HG03457 (cell line): ENCODE measurements around the gene RPUSD2.
"Not testable (repeated sequence)": the region's sequence is repeated elsewhere in the genome, so short reads cannot be mapped to it uniquely, and the experiment has no call there.

Experiments
- ATAC-seq: cut with Tn5 transposase; IDR thresholded peaks from one replicate; pipeline ENCODE4 v1.9.1; 2021; ENCODE audit warnings: moderate number of reproducible peaks; ENCODE audit not compliant: unreplicated experiment

RPUSD2 gene

DNA sequence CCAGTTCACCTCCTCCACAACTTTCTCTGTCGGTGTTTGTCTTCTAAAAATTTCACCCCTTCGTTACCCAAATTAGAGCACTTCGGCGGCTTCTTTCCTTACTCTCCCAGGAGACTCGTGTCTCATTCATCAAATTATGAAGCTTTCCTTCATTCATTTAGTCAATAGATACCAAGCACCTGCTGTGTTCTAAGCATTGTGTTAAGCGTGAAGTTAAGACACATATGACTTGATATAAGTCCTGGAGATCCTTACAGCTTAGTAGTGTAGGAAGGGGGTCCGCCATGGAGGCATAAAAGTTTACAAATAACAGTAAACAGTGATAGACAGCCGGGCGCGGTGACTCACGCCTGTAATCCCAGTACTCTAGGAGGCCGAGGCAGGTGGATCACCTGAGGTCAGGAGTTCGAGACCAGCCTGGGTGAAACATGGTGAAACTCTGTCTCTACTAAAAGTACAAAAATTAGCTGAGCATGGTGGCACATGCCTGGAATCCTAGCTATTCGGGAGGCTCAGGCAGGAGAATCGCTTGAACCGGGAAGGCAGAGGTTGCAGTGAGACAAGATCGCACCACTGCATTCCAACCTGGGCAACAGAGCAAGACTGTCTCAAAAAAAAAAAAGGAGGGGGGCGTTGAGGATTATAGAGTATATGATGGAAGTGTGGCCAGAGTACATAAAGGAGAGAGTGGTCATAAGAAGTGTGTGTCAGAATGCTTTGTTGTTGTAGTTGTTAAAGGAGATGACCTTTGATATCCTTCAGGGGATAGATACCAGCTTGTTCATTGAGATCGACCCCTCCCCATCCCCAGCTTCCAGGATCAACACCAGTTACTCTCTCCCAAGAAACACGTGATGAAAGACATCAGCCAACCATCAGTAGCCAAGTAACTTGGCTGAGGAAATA lies 3.5 kb upstream of the RPUSD2 start:
- ATAC-seq, result no peak

DNA sequence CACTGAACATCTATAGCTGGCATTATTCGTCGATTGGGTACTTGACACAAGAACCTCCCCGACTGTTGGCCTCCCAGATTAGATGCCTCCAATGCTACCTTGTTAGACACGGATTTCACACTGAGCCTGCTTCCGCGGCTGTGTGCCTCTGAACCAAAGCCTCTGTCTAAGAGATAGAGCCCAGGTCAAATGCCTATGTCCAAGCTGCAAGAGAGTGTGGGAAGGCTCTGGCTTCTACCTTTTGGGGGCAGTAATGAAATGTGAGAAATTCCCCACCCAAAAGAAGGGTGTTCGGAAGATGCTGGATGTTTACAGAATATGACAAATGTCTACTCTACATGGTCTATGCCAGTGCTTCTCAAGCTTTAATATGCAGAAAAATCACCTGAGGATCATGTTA lies 2.0 kb upstream of the RPUSD2 start:
- ATAC-seq, result no peak

DNA sequence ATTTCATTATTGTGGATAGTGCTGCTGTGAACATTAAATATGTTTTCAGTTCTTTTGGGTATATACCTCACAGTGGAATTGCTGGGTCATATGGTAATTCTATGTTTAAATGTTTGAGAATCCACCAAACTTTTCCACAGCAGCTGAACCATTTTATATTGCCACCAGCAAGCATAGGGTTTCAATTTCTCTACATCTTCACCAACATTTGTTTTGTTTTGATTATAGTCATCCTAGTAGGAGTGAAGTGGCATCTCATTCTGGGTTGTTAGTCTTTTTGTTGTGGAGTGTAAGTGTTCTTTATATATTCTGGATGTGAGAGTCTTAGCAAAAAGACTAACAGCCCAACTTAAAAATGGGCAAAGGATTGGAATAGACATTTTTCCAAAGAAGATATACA lies 6.0 kb downstream of the RPUSD2 start:
- ATAC-seq, result no peak

DNA sequence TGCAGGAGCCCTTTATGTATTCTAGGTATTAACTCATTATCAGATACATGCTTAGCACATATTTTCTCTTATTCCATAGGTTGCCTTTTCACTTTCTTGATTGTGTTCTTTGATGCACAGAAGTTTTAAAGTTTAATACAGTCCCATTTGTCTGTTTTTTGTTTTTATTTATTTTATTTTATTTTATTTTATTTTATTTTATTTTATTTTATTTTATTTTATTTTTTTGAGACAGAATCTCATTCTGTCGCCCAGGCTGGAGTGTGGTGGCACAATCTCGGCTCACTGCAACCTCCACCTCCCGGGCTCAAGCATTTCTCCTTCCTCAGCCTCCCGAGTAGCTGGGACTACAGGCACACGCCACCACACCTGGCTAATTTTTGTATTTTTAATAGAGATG lies 7.8 kb downstream of the RPUSD2 start:
- ATAC-seq, result not testable (repeated sequence)

DNA sequence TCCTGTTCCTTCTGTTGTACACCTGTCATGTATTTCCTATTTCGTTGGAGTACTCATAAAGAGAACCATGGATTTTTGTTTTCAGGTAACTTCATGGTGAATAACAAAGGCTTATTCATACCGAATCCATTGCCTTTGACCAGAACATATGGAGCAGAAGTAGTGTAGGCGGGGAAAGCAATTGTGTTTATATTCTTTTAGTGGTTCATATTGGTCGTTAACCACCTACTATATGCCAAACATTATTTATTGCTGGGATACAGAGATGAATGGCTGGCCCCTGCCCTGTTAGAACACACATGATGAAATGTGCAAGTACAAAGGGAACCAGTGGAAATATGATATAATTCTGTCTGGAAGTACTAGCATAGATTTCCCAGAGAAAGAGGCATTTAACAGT lies 9.8 kb downstream of the RPUSD2 start:
- ATAC-seq, result no peak

DNA sequence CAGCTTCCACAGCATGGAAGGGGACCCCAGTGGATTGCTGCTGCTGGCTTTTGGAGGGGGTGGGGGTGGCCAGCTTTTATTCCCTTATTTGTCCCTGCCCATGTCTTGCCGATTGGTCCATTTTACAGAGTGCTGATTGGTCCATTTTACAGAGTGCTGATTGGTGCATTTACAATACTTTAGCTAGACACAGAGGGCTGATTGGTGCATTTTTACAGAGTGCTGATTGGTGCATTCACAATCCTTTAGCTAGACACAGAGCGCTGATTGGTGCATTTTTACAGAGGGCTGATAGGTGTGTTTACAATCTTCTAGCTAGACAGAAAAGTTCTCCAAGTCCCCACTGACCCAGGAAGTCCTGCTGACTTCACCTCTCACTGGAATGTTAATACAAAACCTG lies 12.7 kb downstream of the RPUSD2 start:
- not testable (repeated sequence) for ATAC-seq

DNA sequence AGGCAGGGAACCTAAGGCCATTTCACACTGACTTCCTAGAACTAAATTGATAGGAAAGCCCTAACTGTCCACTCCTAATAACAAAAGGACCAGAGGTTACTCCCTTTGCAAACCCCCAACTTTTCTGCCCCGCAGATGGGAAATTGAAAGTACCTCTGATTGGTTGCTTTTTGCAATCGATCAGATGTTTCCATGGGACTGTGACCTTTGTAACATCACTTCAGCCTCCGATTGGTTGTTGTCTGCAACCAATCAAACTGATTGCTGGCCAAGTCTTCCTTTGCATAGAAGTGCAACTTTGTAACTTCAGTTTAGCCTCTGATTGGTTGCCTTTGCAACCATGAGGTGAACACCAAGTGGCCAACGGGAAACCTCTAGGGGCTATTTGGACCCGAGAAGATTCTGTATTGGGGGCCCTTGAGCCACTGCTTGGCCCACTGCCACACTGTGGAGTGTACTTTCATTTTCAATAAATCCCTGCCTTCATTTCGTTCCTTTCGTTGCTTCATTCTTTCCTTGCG lies 13.7 kb downstream of the RPUSD2 start:
- ATAC-seq, result no peak

DNA sequence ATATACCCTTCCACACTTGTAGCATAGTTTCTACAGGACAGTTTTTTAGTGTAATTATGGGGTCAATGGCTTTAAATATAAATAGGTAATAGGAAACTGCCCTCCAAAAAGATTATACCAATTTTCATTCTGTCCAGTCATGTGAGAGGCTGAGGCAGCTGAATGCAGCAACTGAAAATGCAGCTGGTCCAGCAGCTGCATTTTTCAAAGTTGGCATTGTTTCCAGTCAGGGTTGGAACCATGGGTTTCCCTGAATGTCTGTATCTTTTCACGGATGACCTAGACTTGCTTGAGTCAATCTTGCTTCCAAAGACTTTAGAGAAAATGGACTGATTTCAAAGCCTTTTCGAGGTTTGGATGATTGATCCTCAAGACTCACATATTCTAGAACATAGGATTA lies 15.1 kb downstream of the RPUSD2 start:
- ATAC-seq, result no peak

DNA sequence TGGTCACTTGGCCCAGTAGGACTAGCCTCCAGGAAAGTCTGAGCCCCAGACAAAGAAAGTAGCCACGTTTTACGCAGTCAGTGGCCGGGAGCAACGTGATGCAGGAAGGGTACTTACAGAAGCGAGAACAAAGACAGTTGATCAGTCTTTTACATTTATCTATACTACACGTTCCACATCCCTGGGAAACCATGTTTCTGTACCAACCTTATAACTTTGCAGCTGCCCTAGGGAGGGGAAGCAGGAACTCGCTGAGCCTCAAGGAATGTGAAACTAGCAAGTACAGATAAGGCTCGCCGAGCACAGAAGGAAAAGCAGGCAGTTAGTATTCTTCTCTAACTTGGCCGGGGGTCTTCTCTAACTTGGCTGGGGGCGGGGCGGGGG lies 21.6 kb downstream of the RPUSD2 start:
- ATAC-seq, result no peak

DNA sequence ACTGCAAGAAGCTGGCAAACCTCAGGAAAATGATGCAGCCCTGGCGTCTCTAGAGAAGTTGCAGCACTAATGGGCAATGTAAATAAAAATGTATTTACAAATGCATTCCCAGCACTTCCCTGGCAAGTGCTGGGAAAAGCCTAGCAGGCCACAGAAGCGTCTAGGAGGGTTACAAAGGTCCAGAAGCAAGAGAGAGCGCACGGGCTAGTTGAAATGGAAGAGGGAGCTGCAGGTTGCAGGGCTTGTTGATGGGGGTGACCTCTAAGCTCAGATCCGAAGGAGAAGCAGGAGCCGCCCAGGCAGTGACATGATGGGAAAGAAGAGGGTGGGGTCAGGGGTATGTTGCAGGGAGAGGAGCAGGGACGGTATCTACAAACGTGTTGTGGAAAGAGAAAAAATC lies 22.3 kb downstream of the RPUSD2 start:
- ATAC-seq, result no peak

DNA sequence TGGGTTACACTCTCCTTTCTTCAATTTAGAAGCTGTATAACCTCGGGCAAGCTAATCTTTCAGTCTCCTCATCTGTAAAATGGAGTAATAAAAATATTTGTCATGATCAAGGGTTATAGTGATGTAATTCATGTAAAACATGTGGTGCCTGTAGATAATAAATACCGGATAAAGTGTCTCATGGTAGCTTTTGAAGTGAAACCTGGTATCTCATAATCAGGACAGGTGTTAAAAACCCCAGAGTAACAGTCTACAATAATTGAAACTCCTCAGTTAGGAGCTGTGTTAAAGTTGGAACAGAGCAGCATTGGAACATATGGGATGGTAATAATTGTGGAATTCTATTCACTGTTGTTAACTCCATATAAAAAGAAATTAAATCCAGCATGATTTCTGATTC lies 24.1 kb downstream of the RPUSD2 start:
- ATAC-seq, result no peak

DNA sequence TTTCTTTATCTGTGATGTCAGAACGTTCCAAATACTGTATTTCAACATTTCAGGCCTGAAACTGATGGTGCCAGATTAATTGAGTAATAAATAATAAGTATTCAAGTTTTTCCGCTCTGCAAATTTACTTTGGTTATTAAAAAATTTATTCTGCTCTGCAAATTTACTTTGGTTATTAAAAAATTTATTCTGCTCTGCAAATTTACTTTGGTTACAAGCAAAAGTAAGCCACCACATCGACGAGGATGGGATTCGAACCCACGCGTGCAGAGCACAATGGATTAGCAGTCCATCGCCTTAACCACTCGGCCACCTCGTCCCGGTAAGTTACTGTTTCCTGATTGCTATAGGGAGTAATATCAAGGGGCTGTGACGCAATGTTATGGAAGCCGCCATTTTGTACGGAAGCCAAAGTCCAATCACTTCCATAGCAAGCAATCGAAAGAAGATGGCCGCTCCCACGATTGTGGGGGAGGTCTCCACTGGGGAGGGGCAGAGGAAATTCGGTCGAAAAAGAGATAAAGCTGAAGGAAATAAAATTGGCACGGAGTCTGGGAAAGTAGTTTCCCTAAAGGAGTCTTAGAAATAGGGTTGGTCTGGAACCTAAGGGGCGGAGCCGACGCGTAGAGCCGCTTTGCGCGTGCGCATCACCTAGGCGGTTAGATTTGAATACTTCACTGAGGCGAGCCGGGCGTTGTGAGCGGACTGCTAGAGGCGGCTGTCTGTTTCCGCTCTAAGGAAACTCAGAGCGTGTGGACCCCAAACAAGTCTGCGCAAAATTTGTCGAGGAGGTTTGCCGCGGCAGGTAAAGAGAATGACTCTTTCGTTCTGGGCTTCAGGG lies 24.7 kb downstream of the RPUSD2 start, which contains the start of gene KNL1:
TSS of gene KNL1 (plus strand) at position 662 of the 841 bp plus-strand sequence. CDS start 8,683 bp downstream, outside the sequence.
- peak; percentile 53 for ATAC-seq

DNA sequence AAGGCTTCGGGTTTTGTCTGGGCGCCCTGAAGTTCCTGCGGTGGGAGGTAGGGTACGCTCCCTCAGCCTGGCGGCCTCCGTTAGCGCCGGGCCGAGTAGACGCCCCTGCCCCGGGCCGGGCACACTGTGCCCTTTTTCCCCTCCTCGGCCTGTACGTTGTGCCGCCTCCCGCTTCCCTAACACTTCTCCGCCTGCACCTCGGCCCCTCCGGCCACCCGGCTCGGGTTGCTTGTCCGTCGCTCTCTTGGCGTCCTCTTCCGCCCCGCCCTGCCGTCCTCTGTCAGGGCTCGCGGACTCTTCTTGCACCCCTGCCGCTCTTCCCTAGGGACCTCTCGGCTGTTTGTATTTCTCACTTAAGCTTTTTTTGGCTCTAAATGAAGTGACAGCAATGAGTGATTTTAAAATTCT lies 25.3 kb downstream of the RPUSD2 start:
- ATAC-seq, result peak; percentile 32

DNA sequence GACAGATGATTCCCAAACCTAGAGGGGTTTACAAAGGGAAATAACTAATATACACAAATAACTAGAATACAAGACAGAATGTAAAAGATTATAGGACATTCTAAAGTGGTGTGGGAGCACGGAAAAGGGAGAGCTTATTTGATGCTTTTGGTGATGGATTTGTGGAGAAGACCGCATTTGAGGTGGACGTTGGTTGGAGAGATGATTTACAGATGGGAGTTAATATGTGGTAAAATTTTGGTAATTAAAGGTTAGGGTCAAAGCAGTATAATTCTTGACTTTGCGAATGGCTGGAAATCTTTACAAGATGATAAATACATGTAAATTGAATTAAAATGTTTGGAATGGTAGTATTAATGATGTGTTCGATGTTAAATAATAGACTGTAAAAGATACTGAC lies 26.1 kb downstream of the RPUSD2 start:
- no peak for ATAC-seq

DNA sequence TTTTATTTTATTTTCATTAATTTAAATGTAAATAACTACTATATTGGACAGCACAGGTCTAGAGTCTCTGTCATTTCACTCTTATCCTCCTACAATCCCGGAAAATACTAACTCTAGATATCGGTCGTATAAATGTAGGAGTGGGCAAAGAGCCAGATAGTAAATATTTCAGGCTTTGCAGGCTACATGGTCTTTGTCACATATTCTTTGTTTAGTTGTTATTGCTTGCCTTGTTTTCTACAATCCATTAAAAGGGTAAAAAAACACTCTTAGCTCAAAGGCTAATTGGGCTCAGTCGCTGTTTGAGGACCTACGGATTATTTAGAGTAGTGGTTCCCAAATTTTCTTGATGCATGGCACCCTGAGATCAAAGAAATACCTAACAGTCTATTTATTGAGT lies 26.7 kb downstream of the RPUSD2 start:
- ATAC-seq, result no peak

DNA sequence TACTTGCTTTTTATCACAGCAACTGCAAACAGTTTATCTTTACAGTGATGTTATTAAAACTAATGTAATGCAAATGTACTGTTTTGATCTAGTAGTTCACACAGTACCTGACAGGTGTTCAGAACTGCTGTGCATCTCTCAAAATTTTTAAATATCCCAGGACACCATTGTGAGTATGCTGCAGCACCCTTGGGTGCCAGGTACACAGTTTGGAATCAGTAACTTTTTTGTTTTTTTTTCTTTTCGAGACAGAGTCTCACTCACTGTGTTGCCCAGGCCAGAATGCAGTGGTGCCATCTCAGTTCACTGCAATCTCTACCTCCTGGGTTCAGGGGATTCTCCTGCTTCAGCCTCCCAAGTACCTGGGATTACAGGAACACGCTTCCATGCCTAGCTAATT lies 27.9 kb downstream of the RPUSD2 start:
- no peak for ATAC-seq

DNA sequence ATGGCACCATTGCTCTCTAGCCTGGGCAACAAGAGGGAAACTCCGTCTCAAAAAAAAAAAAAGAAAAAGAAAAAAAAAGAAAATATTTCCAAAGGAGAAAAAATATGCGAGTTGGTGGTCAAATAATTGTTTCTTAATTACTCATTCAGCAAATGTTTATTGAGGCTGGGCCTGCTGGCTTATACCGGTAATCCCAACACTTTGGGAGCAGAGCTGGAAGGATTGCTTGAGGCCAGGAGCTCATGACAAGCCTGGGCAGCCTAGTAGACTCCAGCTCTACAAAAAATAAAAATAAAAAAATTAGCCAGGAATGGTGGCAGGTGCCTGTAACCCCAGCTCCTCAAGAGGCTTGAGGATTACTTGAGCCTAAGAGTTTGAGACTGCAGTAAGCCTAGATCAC lies 29.0 kb downstream of the RPUSD2 start:
- ATAC-seq, result no peak

DNA sequence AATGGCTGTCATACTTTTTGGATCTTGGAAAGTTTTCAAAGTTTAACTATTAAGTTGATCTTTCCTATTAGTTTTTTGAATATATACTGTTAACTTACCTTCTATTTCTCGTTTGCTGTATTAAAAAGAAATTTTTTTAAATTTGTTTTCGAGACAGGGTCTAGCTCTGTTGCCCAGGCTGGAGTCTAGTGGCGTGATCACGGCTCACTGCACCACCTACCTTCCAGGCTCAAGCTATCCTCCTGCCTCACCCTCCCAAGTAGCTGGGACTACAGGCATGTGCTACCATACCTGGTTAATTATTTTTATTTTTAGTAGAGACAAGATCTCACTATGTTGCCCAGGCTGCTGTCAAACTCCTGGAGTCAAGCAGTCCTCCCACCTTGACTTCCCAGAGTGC lies 29.6 kb downstream of the RPUSD2 start:
- no peak for ATAC-seq

DNA sequence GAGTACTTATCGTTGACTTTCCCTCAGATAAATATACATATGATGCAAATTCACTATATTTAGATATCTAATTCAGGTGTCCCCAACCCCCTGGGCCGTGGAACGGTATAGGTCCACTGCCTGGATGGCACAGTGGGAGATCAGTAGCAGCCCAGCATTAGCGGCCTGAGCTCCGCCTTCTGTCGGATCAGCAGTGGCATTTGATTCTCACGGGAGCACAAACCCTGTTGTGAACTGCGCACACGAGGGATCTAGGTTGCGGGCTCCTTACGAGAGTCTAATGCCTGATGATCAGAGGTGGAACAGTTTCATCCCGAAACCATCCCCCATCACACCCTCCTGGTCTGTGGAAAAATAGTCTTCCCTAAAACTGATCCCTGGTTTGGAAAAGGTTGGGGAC lies 31.9 kb downstream of the RPUSD2 start:
- ATAC-seq, result no peak

DNA sequence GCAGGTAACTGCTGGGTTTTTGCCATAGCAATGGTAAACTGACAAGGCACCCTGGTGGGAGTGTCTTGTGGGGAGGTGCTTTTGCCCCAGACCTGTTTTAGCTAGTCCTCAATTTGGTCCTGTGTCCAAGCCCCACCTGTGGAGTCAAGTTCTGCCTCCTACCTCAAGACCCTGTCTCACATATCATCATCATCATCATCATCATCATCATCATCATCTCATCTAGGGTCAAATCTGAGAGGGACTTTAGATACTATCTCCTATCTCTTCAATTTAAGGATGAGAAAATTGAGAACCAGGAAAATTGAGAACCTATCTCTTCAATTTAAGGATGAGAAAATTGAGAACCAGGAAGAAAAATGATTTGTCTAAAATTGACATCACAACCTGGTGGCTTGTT lies 34.8 kb downstream of the RPUSD2 start:
- no peak for ATAC-seq

DNA sequence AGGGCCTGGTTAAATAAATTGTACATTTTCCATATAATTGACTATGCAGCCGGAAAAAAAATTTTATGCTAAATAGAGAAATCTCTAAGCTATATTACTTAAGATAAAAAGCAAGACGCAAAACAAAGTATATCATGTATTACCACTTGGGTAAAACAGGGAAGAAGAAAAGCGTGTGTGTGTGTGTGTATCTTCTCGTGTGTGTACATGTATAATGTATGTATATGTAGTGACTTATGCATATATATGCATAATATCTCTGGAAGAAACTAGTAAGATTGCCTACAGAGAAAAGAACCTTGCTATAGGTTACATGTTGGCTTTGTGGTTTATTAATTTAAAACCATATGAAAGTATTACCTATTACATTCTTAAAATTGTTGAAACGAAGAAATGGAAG lies 44.0 kb downstream of the RPUSD2 start:
- no peak for ATAC-seq

DNA sequence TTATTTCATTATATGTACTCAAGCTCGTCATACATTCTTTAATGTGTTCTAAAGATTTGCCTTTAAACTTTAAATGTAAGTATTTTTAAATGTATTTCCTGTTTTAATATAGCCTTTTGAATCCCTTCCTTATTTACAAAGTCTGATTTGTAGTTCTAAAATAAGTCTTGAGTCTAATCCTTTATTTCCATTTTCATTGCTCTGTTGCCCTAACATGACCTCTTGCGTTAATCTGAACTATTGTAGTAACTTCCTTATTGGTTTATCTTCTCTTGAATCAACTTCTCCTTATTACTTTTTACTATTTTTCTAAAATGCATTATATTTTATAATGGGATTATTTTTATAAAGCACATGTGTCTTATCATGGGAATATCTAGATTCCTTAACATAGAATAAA lies 48.9 kb downstream of the RPUSD2 start:
- no peak for ATAC-seq
